ENCODE results near the gene LYL1.

Gene LYL1

DNA sequence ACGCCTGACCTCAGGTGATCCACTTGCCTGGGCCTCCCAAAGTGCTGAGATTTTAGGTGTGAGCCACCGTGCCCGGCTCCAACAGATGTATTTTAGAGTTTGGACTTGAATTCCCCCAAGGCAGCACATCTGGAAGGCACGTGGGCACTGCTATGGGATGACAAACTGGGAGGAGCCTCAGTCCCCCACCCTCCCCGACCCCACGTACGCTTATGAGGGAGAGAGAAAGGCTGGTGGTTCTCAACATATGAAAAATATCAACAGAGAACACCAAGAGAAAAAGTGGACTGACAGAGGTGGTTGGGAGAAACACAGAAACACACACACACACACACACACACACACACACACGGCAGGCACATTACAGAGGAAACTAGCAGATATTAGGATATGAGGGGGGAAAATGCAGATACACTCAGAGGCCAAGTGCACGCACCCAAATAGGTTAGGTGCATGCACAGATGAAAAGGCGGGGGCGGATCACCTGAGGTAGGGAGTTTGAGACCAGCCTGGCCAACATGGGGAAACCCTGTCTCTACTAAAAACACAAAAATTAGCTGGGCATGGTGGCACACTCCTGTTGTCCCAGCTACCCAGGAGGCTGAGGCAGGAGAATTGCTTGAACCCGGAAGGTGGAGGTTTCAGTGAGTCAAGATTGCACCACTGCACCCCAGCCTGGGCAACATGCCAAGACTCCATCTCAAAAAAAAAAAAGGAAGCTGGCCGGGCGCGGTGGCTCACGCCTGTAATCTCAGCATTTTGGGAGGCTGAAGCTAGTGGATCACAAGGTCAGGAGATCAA is 44.3 kb upstream of the LYL1 start:
- TF ChIP-seq, protein P1, sequence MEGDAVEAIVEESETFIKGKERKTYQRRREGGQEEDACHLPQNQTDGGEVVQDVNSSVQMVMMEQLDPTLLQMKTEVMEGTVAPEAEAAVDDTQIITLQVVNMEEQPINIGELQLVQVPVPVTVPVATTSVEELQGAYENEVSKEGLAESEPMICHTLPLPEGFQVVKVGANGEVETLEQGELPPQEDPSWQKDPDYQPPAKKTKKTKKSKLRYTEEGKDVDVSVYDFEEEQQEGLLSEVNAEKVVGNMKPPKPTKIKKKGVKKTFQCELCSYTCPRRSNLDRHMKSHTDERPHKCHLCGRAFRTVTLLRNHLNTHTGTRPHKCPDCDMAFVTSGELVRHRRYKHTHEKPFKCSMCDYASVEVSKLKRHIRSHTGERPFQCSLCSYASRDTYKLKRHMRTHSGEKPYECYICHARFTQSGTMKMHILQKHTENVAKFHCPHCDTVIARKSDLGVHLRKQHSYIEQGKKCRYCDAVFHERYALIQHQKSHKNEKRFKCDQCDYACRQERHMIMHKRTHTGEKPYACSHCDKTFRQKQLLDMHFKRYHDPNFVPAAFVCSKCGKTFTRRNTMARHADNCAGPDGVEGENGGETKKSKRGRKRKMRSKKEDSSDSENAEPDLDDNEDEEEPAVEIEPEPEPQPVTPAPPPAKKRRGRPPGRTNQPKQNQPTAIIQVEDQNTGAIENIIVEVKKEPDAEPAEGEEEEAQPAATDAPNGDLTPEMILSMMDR (IDR thresholded peaks at IDR 0.05; ENCODE audit: extremely low read depth, missing control alignments) = no peak
- no peak for DNase-seq (ENCODE audit: low spot score)

DNA sequence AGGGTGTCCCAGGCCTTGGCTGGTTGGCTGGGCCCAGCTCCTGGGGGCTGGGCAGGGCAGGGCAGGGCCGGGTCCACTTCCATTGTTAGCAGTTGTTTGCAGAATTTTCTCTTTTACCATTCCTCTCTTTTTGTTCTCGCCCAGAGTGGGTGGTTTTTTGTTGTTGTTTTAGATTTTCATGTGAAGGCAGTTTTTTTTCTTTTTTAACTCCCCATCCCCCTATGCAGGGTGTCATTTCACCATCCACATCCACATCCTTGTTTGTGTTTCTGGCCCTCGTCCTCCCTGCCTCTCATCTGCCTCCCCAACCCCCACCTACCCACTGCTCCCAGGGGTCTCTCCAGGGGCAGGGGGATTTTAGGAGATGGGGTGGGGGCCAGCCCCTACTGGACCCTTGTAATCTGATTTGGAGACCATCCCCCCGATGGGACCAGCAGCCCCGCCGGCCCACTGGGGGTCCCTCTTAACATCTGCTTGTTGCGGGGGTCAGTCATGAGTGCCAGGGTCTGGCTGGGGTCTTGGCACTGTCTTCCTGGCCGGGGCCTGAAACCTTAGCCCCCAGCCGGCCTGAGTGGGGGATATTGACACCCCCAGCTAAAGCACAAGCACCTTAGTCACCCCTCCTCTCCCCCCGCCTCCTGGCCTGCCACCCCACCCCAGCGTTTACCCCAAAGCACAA is 37.1 kb upstream of the LYL1 start:
- TF ChIP-seq, protein P1 (IDR thresholded peaks at IDR 0.05; ENCODE audit: extremely low read depth, missing control alignments) = no peak
- DNase-seq (ENCODE audit: low spot score) = no peak

DNA sequence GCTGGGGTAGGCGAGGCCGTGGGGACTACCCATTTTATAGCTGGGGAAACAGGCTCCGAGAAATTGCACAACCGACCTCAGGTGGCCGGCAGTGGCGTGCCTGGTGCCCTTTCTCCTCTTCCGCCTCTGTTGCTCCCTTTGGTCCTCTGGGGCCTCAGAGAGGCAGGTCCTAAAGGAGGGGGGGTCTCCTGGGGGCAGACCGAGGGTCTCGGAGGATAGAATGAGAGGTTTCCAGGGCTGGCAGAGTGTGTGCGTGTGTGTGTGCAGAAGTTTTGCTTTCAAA is 36.2 kb upstream of the LYL1 start:
- DNase-seq (ENCODE audit: low spot score) = no peak
- TF ChIP-seq, protein P1 (IDR thresholded peaks at IDR 0.05; ENCODE audit: extremely low read depth, missing control alignments) = no peak

DNA sequence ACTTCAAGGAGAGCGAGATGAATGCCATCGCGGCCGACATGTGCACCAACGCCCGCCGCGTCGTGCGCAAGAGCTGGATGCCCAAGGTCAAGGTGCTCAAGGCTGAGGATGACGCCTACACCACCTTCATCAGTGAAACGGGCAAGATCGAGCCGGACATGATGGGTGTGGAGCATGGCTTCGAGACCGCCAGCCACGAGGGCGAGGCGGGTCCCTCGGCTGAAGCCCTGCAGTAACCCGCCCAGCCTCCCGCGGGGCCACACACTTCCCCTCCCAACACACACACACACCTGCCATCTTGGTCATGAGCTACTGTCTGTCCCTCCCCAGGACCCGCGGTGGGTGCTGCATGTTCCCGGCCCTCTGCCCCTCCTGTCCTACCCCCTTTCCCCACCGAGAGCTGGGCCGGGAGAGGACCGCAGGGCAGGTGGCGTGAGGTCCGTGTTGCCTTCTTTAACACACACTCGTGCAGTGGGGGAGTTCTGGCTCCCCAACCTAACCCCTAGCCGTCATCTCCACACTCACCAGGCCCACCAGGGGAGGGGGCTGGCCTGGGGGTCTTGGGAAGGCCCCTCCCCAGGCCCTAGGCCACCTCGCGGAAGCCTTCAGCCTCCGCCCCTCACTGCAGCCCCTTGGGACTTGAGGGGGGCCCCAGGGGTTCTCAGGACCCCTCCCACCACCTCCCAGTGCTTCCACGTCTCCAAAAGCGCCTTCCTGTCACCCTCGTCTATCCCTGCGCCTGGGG is 35.7 kb upstream of the LYL1 start:
- TF ChIP-seq, protein P1 (IDR thresholded peaks at IDR 0.05; ENCODE audit: extremely low read depth, missing control alignments) = no peak
- DNase-seq (ENCODE audit: low spot score) = no peak

DNA sequence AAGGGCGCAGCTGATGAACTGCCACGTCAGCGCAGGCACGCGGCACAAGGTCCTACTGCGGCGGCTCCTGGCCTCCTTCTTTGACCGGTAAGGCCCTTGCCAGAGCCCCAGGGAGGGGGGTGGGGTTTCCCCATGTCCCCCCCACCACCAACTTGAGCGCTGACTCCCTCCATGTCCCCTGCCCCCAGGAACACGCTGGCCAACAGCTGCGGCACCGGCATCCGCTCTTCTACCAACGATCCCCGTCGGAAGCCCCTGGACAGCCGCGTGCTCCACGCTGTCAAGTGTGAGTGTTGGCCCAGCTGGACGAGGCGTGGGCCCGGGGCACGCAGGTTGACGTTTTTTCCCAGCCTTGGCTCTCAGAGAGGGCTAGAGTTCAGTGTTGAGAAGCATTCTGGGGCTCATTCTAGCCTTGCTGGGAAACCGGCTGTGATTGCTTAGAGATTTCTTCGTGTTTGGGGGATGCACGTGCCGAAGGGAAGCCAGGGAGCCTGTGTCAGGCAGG is 34.7 kb upstream of the LYL1 start:
- DNase-seq (ENCODE audit: low spot score) = no peak
- TF ChIP-seq, protein P1 (IDR thresholded peaks at IDR 0.05; ENCODE audit: extremely low read depth, missing control alignments) = no peak

DNA sequence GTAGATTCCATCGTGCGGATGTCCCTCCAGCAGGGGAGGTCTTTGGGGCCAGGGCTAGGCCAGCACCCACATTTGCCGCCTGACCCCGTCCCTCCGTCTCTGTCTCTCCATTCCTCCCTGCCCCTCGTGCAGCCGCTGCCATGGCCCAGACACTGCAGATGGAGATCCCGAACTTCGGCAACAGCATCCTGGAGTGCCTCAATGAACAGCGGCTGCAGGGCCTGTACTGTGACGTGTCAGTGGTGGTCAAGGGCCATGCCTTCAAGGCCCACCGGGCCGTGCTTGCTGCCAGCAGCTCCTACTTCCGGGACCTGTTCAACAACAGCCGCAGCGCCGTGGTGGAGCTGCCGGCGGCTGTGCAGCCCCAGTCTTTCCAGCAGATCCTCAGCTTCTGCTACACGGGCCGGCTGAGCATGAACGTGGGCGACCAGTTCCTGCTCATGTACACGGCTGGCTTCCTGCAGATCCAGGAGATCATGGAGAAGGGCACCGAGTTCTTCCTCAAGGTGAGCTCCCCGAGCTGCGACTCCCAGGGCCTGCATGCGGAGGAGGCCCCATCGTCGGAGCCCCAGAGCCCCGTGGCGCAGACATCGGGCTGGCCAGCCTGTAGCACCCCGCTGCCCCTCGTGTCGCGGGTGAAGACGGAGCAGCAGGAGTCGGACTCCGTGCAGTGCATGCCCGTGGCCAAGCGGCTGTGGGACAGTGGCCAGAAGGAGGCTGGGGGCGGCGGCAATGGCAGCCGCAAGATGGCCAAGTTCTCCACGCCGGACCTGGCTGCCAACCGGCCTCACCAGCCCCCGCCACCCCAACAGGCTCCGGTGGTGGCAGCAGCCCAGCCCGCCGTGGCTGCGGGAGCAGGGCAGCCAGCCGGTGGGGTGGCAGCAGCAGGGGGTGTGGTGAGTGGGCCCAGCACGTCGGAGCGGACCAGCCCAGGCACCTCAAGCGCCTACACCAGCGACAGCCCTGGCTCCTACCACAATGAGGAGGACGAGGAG is 32.7 kb upstream of the LYL1 start:
- DNase-seq (ENCODE audit: low spot score) = no peak
- TF ChIP-seq, protein P1 (IDR thresholded peaks at IDR 0.05; ENCODE audit: extremely low read depth, missing control alignments) = no peak

All from GM20000 (cell line).